ENCODE measurements around the gene TXNDC2.

TXNDC2 gene

GRCh38 chr18:9852266-9853081 lies 33.3 kb upstream of the TXNDC2 start:
- no peak overlapping the region for H3K18ac ChIP-seq (ENCODE audit: low read length)
- no peak overlapping the region for H3K4me3 ChIP-seq (ENCODE audit: low read length in 2 of 2)
- no peak overlapping the region for H2AK5ac ChIP-seq (ENCODE audit: low read depth, low read length)
- H3K79me1 ChIP-seq (ENCODE audit: low read depth, low read length), result no peaks in the 10 kb centered on the region
- no peak overlapping the region for H3K23ac ChIP-seq (ENCODE audit: low read depth, low read length, poor library complexity)
- peaks cover 0 to 9% of the 10 kb centered on the region in 2 donors for H3K36me3 ChIP-seq (replicated peaks in 1 of 2; ENCODE audit: control insufficient read depth in 2 of 2, insufficient read depth in 2 of 2, low read length in 2 of 2)
- no peak overlapping the region for H2BK15ac ChIP-seq (ENCODE audit: low read length)
- no peak overlapping the region for H3K14ac ChIP-seq (ENCODE audit: low read length)
- H3K4me1 ChIP-seq (ENCODE audit: control insufficient read depth in 2 of 2, insufficient read depth in 1 of 2, low read depth in 1 of 2, low read length in 2 of 2), result no peaks in the 10 kb centered on the region
- no peak overlapping the region for H3K9ac ChIP-seq (ENCODE audit: low read depth, low read length, poor library complexity)
- H3K9me3 ChIP-seq (replicated peaks in 1 of 2; ENCODE audit: control insufficient read depth in 2 of 2, insufficient read depth in 1 of 2, low read depth in 1 of 2, low read length in 2 of 2), result peaks cover 0 to 16% of the 10 kb centered on the region in 2 donors
- no peak overlapping the region for H4K91ac ChIP-seq (ENCODE audit: low read depth, low read length, poor library complexity)
- no peak overlapping the region for H2AFZ ChIP-seq (ENCODE audit: low read length)
- H2BK12ac ChIP-seq (ENCODE audit: low read length), result no peak overlapping the region
- WGBS, 2 donors (ENCODE audit: extremely low coverage in 2 of 2, insufficient read length in 2 of 2, insufficient replicate concordance in 1 of 2), result no CpG with 5 or more reads among the region's 5 CpGs
- no peak overlapping the region for H2BK5ac ChIP-seq (ENCODE audit: low read length)
- H4K8ac ChIP-seq (ENCODE audit: low read depth, low read length), result no peak overlapping the region
- H3K27me3 ChIP-seq (ENCODE audit: control insufficient read depth in 3 of 3, insufficient read depth in 3 of 3, low read depth in 1 of 3, low read length in 3 of 3), result no peaks in the 10 kb centered on the region
- no peak overlapping the region for H3K4me2 ChIP-seq (ENCODE audit: insufficient read depth, low read length, poor library complexity, severe bottlenecking)
- H3K27ac ChIP-seq (replicated peaks; ENCODE audit: low read length), result no peak overlapping the region
- H3K4ac ChIP-seq (ENCODE audit: low read length), result no peak overlapping the region
- no peak for DNase-seq (ENCODE audit: low spot score)
- no peak overlapping the region for H2BK120ac ChIP-seq (ENCODE audit: low read depth, low read length)

DNA sequence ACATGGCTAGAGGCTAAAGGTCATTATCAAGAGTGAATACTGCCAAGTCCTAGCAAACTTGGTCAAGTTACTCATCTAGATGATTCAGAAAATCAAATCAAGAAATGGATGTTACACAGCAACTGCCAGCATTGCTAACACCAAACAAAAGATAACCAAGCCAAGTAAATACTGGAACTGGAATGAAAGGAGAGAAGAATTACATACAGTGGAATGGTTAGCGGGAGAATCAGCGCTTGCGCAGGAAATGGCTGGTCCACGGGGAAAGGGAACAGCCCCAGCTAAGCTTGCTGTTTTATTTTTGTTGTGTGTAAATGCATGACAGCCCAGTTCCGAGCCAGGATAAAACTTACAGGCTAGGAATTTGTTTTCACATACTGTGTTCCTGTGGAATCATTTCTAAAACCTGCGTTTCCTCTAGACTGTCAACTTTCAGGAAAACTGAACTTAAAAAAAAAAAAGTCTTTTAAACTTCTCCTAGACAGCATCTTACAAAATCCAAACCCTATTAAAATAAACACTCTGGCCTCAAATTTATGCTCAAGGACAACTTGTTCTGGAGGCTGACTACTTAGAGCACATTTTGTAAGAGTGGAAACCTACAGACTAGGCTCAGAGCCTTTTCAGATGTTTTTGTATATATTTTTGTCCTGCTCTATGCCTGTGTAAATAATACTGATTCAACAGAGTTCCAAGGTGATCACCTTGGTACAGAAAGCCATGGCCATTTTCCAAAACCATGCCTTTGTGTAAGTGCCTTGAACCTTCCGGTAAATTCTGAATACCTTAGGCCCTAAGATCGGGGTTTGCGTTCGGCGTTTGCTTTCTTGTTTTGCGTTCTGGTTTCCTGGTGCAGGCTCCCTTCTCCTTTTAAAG lies 30.7 kb upstream of the TXNDC2 start:
- WGBS, 2 donors (ENCODE audit: extremely low coverage in 2 of 2, insufficient read length in 2 of 2, insufficient replicate concordance in 1 of 2), result no CpG with 5 or more reads among the region's 12 CpGs

DNA sequence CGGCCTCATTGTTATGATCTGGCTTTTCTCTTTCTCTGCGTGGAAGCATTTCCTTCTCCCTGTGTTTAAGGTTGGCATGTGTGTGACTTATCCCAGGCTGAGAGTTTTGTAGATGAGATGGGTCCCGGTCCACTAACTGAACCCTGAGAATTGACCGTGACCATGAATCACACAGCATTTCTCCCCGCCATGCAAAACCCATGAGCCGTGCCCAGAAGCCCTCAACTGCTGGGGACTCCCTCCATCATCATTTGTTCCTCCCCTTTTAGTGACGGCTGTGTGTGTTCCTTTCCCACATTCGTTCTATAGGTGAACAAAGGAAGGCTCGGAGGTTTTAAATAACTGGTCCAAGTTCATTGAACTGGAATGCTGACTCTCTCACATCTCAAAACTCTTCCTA lies 30.1 kb upstream of the TXNDC2 start:
- peaks cover 0 to 16% of the 10 kb centered on the region in 2 donors for H3K9me3 ChIP-seq (replicated peaks in 1 of 2; ENCODE audit: control insufficient read depth in 2 of 2, insufficient read depth in 1 of 2, low read depth in 1 of 2, low read length in 2 of 2)
- no peak overlapping the region for H3K4me2 ChIP-seq (ENCODE audit: insufficient read depth, low read length, poor library complexity, severe bottlenecking)
- H3K4me1 ChIP-seq (ENCODE audit: control insufficient read depth in 2 of 2, insufficient read depth in 1 of 2, low read depth in 1 of 2, low read length in 2 of 2), result peaks cover 0 to 2% of the 10 kb centered on the region in 2 donors
- no peak overlapping the region for H2AK5ac ChIP-seq (ENCODE audit: low read depth, low read length)
- H4K8ac ChIP-seq (ENCODE audit: low read depth, low read length), result no peak overlapping the region
- no CpG with 5 or more reads among the region's 9 CpGs for WGBS, 2 donors (ENCODE audit: extremely low coverage in 2 of 2, insufficient read length in 2 of 2, insufficient replicate concordance in 1 of 2)
- no peak overlapping the region for H3K27ac ChIP-seq (replicated peaks; ENCODE audit: low read length)
- no peak overlapping the region for H3K4me3 ChIP-seq (ENCODE audit: low read length in 2 of 2)
- H3K18ac ChIP-seq (ENCODE audit: low read length), result no peak overlapping the region
- H3K14ac ChIP-seq (ENCODE audit: low read length), result no peak overlapping the region
- H3K79me1 ChIP-seq (ENCODE audit: low read depth, low read length), result no peaks in the 10 kb centered on the region
- H2AFZ ChIP-seq (ENCODE audit: low read length), result no peak overlapping the region
- H2BK15ac ChIP-seq (ENCODE audit: low read length), result no peak overlapping the region
- no peaks in the 10 kb centered on the region for H3K27me3 ChIP-seq (ENCODE audit: control insufficient read depth in 3 of 3, insufficient read depth in 3 of 3, low read depth in 1 of 3, low read length in 3 of 3)
- H3K36me3 ChIP-seq (replicated peaks in 1 of 2; ENCODE audit: control insufficient read depth in 2 of 2, insufficient read depth in 2 of 2, low read length in 2 of 2), result peaks cover 0 to 6% of the 10 kb centered on the region in 2 donors
- no peak overlapping the region for H3K23ac ChIP-seq (ENCODE audit: low read depth, low read length, poor library complexity)
- H3K4ac ChIP-seq (ENCODE audit: low read length), result no peak overlapping the region
- H2BK5ac ChIP-seq (ENCODE audit: low read length), result no peak overlapping the region
- DNase-seq (ENCODE audit: low spot score), result no peak
- no peak overlapping the region for H2BK12ac ChIP-seq (ENCODE audit: low read length)
- no peak overlapping the region for H2BK120ac ChIP-seq (ENCODE audit: low read depth, low read length)
- H3K9ac ChIP-seq (ENCODE audit: low read depth, low read length, poor library complexity), result no peak overlapping the region
- H4K91ac ChIP-seq (ENCODE audit: low read depth, low read length, poor library complexity), result no peak overlapping the region

More for the DNA sequence above, 30.7 kb upstream of the TXNDC2 start:
- no peak overlapping the region for H3K4me2 ChIP-seq (ENCODE audit: insufficient read depth, low read length, poor library complexity, severe bottlenecking)
- no peak overlapping the region for H2BK120ac ChIP-seq (ENCODE audit: low read depth, low read length)
- no peak overlapping the region for H3K4ac ChIP-seq (ENCODE audit: low read length)
- no peak overlapping the region for H3K4me3 ChIP-seq (ENCODE audit: low read length in 2 of 2)
- H4K8ac ChIP-seq (ENCODE audit: low read depth, low read length), result no peak overlapping the region
- H2BK5ac ChIP-seq (ENCODE audit: low read length), result no peak overlapping the region
- no peak for DNase-seq (ENCODE audit: low spot score)
- no peak overlapping the region for H3K18ac ChIP-seq (ENCODE audit: low read length)
- H3K9me3 ChIP-seq (replicated peaks in 1 of 2; ENCODE audit: control insufficient read depth in 2 of 2, insufficient read depth in 1 of 2, low read depth in 1 of 2, low read length in 2 of 2), result peaks cover 0 to 16% of the 10 kb centered on the region in 2 donors
- H3K36me3 ChIP-seq (replicated peaks in 1 of 2; ENCODE audit: control insufficient read depth in 2 of 2, insufficient read depth in 2 of 2, low read length in 2 of 2), result peaks cover 0 to 3% of the 10 kb centered on the region in 2 donors
- no peak overlapping the region for H2AFZ ChIP-seq (ENCODE audit: low read length)
- no peak overlapping the region for H4K91ac ChIP-seq (ENCODE audit: low read depth, low read length, poor library complexity)
- H2BK15ac ChIP-seq (ENCODE audit: low read length), result no peak overlapping the region
- no peak overlapping the region for H3K14ac ChIP-seq (ENCODE audit: low read length)
- H2BK12ac ChIP-seq (ENCODE audit: low read length), result no peak overlapping the region
- no peaks in the 10 kb centered on the region for H3K79me1 ChIP-seq (ENCODE audit: low read depth, low read length)
- no peak overlapping the region for H3K9ac ChIP-seq (ENCODE audit: low read depth, low read length, poor library complexity)
- no peaks in the 10 kb centered on the region for H3K27me3 ChIP-seq (ENCODE audit: control insufficient read depth in 3 of 3, insufficient read depth in 3 of 3, low read depth in 1 of 3, low read length in 3 of 3)
- no peak overlapping the region for H3K27ac ChIP-seq (replicated peaks; ENCODE audit: low read length)
- no peak overlapping the region for H3K23ac ChIP-seq (ENCODE audit: low read depth, low read length, poor library complexity)
- peaks cover 0 to 2% of the 10 kb centered on the region in 2 donors for H3K4me1 ChIP-seq (ENCODE audit: control insufficient read depth in 2 of 2, insufficient read depth in 1 of 2, low read depth in 1 of 2, low read length in 2 of 2)
- no peak overlapping the region for H2AK5ac ChIP-seq (ENCODE audit: low read depth, low read length)

DNA sequence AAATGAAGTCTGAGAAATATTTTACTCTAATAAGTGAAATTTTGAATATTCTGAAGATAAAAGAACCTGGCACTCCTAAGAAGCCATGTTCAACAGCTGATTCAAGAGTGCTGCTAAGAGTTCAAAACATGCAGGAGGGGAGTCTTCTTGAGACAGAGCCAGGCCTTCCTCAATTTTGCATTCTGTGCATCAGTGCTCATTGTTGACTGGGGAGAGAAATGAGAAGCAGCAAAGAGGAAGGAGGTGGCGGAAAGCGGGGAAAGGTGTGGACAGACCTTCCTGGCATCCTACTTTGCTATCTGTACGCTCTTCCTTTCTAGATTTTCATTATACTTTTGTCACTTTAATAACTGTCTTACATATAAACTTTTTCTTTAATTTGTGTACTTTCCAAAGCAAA lies 29.7 kb upstream of the TXNDC2 start:
- no CpG with 5 or more reads among the region's 3 CpGs for WGBS, 2 donors (ENCODE audit: extremely low coverage in 2 of 2, insufficient read length in 2 of 2, insufficient replicate concordance in 1 of 2)

More for the DNA sequence above, 29.7 kb upstream of the TXNDC2 start:
- Histone ChIP-seq H3K4me2 (ENCODE audit: insufficient read depth, low read length, poor library complexity, severe bottlenecking) (no peak overlapping the region), H3K9me3 (replicated peaks in 1 of 2; ENCODE audit: control insufficient read depth in 2 of 2, insufficient read depth in 1 of 2, low read depth in 1 of 2, low read length in 2 of 2) (peaks cover 0 to 16% of the 10 kb centered on the region in 2 donors), H3K18ac (ENCODE audit: low read length) (no peak overlapping the region), H2BK12ac (ENCODE audit: low read length) (no peak overlapping the region), H3K14ac (ENCODE audit: low read length) (no peak overlapping the region), H2BK120ac (ENCODE audit: low read depth, low read length) (no peak overlapping the region), H2AFZ (ENCODE audit: low read length) (no peak overlapping the region), H3K23ac (ENCODE audit: low read depth, low read length, poor library complexity) (no peak overlapping the region), H3K36me3 (replicated peaks in 1 of 2; ENCODE audit: control insufficient read depth in 2 of 2, insufficient read depth in 2 of 2, low read length in 2 of 2) (peaks cover 0 to 10% of the 10 kb centered on the region in 2 donors), H2AK5ac (ENCODE audit: low read depth, low read length) (no peak overlapping the region), H2BK15ac (ENCODE audit: low read length) (no peak overlapping the region), H3K4me1 (ENCODE audit: control insufficient read depth in 2 of 2, insufficient read depth in 1 of 2, low read depth in 1 of 2, low read length in 2 of 2) (peaks cover 0 to 2% of the 10 kb centered on the region in 2 donors), H2BK5ac (ENCODE audit: low read length) (no peak overlapping the region), H4K91ac (ENCODE audit: low read depth, low read length, poor library complexity) (no peak overlapping the region), H3K79me1 (ENCODE audit: low read depth, low read length) (no peaks in the 10 kb centered on the region), H3K9ac (ENCODE audit: low read depth, low read length, poor library complexity) (no peak overlapping the region), H3K27ac (replicated peaks; ENCODE audit: low read length) (no peak overlapping the region), H3K27me3 (ENCODE audit: control insufficient read depth in 3 of 3, insufficient read depth in 3 of 3, low read depth in 1 of 3, low read length in 3 of 3) (no peaks in the 10 kb centered on the region), H4K8ac (ENCODE audit: low read depth, low read length) (no peak overlapping the region), H3K4me3 (ENCODE audit: low read length in 2 of 2) (no peak overlapping the region), H3K4ac (ENCODE audit: low read length) (no peak overlapping the region)
- DNase-seq (ENCODE audit: low spot score), result no peak

All from neuronal stem cell (in vitro differentiated cells).